ENCODE results near the gene LRIG3.

The LRIG3 gene

DNA sequence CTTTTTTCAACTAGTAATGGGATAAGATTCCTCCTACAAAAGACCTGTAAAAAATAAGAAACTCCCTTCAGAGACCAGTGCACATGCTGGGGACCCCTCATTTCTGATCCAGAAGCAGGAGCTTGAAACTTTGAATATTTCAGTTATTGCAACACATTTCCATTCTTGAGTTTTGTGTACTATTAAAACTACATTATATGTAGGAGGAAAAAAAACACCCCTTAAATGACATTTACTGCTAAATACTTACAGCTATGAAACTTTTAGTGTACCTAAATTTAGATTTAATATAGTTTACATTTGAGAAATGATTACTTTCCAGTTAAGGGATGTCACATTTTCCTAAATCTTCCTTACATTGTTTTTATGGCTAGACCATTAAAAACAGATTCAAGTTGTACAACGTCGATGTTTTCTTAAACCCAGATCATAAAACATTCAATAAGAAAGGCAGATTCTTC lies 4.1 kb downstream of the LRIG3 start:
- no peaks in the 10 kb centered on the region for H3K9me3 Mint-ChIP-seq
- H3K4me1 Mint-ChIP-seq = peaks cover 56% of the 10 kb centered on the region
- peak overlapping the region; percentile 95 to 98 (median 97) for H3K27ac Mint-ChIP-seq
- H3K36me3 Mint-ChIP-seq (ENCODE audit: low read depth) = peaks cover 37% of the 10 kb centered on the region
- H3K27me3 Mint-ChIP-seq (ENCODE audit: low read depth) = peaks cover 3% of the 10 kb centered on the region
- H3K4me3 Mint-ChIP-seq = peak overlapping the region; percentile 87 to 95 (median 92)
- TF ChIP-seq CTCF (IDR thresholded peaks at IDR 0.05; ENCODE audit: unreplicated experiment in 3 of 3) = no peak

DNA sequence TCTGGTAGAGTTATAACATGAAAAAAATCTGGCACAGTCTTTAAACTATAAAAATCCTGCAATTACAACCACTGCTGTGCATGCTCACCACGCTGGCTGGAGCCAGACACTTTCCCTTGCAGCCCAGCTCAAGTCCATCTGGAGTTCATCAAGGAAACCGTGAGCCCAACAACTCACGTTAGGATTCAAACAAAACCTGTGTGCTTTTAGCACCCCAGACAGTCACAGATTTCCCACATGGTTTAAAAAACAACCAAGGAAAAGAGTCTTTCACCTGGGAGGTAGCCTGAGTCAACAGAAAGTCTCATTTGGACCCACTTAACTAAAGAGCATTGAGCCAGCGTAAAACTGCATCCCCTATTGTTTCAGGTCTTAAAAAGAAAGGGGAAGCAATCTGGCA lies 4.7 kb downstream of the LRIG3 start:
- Mint-ChIP-seq H3K27me3 (ENCODE audit: low read depth) (peaks cover 3% of the 10 kb centered on the region), H3K27ac (peak overlapping the region; percentile 95 to 98 (median 97)), H3K4me1 (peaks cover 55% of the 10 kb centered on the region), H3K4me3 (peak overlapping the region; percentile 87 to 95 (median 92)), H3K9me3 (no peaks in the 10 kb centered on the region), H3K36me3 (ENCODE audit: low read depth) (peaks cover 43% of the 10 kb centered on the region)
- no peak for TF ChIP-seq CTCF (IDR thresholded peaks at IDR 0.05; ENCODE audit: unreplicated experiment in 3 of 3)

DNA sequence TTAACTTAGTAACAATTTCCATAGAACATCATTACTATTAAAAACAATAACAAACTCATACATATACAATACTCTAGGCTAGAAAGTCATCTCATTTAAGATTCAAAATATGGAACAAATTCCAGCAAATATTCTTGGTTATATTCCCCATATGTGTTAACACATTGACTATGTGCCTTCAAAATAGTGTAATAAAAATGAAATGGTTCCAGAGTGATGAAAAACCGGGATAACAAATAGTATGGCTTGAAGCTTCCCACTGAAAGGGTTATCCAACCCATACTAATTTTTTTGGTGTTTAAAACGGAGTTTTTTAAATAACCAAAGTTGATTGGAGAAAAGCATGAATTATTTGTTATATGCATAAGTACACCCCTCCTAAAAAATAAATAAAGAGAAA lies 5.3 kb downstream of the LRIG3 start:
- no peak for TF ChIP-seq CTCF (IDR thresholded peaks at IDR 0.05; ENCODE audit: unreplicated experiment in 3 of 3)
- Mint-ChIP-seq H3K36me3 (ENCODE audit: low read depth) (peaks cover 49% of the 10 kb centered on the region), H3K4me1 (peaks cover 54% of the 10 kb centered on the region), H3K27me3 (ENCODE audit: low read depth) (no peaks in the 10 kb centered on the region), H3K27ac (peak overlapping the region; percentile 95 to 98 (median 97)), H3K4me3 (peak overlapping the region; percentile 87 to 95 (median 92)), H3K9me3 (no peaks in the 10 kb centered on the region)

- Mint-ChIP-seq H3K4me3 (peak overlapping the region; percentile 87 to 95 (median 92)), H3K27me3 (ENCODE audit: low read depth) (no peaks in the 10 kb centered on the region), H3K9me3 (no peaks in the 10 kb centered on the region), H3K27ac (peak overlapping the region; percentile 95 to 98 (median 97)), H3K36me3 (ENCODE audit: low read depth) (peaks cover 54% of the 10 kb centered on the region), H3K4me1 (peaks cover 59% of the 10 kb centered on the region)
- TF ChIP-seq CTCF (IDR thresholded peaks at IDR 0.05; ENCODE audit: unreplicated experiment in 3 of 3) = no peak
These were observed 5.8 kb downstream of the LRIG3 start for GRCh38 chr12:58914457-58914856.

DNA sequence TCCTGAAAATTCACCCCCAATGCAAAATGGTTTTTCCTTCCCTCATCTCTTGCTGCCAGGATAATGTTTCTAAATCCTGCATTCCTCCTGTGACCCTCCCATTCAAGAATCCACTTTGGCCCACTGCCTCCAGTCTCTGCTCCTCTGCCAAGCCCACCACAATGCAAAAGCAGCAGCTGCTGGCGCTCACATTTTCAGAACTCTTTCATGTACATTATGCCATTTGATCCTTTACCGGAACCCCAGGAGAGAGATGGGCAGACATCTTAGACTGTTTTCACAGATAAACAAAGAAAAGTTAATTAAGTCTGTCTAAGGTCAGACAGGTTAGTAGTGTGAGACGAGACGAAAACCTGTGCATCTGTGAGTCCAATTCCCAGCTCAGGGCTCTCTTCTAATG lies 12.9 kb downstream of the LRIG3 start:
- no peak for TF ChIP-seq CTCF (IDR thresholded peaks at IDR 0.05; ENCODE audit: unreplicated experiment in 3 of 3)
- Mint-ChIP-seq H3K4me1 (peaks cover 46% of the 10 kb centered on the region), H3K27me3 (ENCODE audit: low read depth) (no peaks in the 10 kb centered on the region), H3K27ac (peak overlapping the region; percentile 75 to 87 (median 80)), H3K9me3 (peaks cover 6% of the 10 kb centered on the region), H3K4me3 (peak overlapping the region in 2 of 3 experiments; percentile 5 to 21), H3K36me3 (ENCODE audit: low read depth) (peaks cover 94% of the 10 kb centered on the region)

GRCh38 chr12:58906917-58907316 lies 13.4 kb downstream of the LRIG3 start:
- TF ChIP-seq CTCF (IDR thresholded peaks at IDR 0.05; ENCODE audit: unreplicated experiment in 3 of 3) = no peak
- Mint-ChIP-seq H3K4me1 (peaks cover 42% of the 10 kb centered on the region), H3K9me3 (peaks cover 6% of the 10 kb centered on the region), H3K27ac (peak overlapping the region; percentile 75 to 87 (median 80)), H3K27me3 (ENCODE audit: low read depth) (no peaks in the 10 kb centered on the region), H3K36me3 (ENCODE audit: low read depth) (peaks cover 95% of the 10 kb centered on the region), H3K4me3 (no peak overlapping the region)

Data from nephron (organoid).